HG02678 (cell line): Measurements from ENCODE around the gene SMIM1.
A peak's percentile ranks its signal among the peaks of the same experiment; 100 is the strongest.
"Not testable (repeated sequence)": the region's sequence is repeated elsewhere in the genome, so short reads cannot be mapped to it uniquely, and the experiment has no call there.

Experiments
- ATAC-seq: cut with Tn5 transposase; IDR thresholded peaks from one replicate; pipeline ENCODE4 v1.9.1; 2021; ENCODE audit warnings: mild to moderate bottlenecking, moderate library complexity; ENCODE audit not compliant: unreplicated experiment

The SMIM1 gene

GRCh38 chr1:3736131-3736561 lies 36.4 kb upstream of the SMIM1 start:
- ATAC-seq: no peak

- ATAC-seq: no peak
Measured at GRCh38 chr1:3736708-3737107, 35.8 kb upstream of the SMIM1 start.

DNA sequence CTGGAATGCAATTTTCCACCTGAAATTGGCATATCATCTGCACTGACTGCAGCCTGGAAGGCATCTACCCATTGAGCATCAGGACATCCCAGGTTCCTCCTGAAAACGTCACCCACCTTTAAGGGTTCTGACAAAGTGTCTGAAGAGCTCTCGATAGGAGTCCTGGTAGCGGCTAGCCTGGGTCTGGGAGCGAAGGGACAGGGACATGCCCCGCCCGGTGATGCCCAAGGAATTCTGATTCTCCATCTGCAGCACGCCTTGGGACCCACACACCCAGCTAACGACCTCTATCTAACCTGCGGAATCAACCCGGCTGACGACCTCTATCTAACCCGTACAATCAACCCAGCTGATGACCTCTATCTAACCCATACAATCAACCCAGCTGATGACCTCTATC lies 33.6 kb upstream of the SMIM1 start:
- ATAC-seq: no peak

- no peak for ATAC-seq
Measured at GRCh38 chr1:3740042-3740441, 32.5 kb upstream of the SMIM1 start.

GRCh38 chr1:3740752-3741151 lies 31.8 kb upstream of the SMIM1 start:
- no peak for ATAC-seq

- no peak for ATAC-seq
Measured at GRCh38 chr1:3741566-3742438, 30.7 kb upstream of the SMIM1 start.

- no peak for ATAC-seq
Measured at GRCh38 chr1:3742439-3743298, 29.9 kb upstream of the SMIM1 start.

- ATAC-seq: no peak
Measured at GRCh38 chr1:3743421-3743820, 29.1 kb upstream of the SMIM1 start.

- no peak for ATAC-seq
Measured at GRCh38 chr1:3743826-3744225, 28.7 kb upstream of the SMIM1 start.

DNA sequence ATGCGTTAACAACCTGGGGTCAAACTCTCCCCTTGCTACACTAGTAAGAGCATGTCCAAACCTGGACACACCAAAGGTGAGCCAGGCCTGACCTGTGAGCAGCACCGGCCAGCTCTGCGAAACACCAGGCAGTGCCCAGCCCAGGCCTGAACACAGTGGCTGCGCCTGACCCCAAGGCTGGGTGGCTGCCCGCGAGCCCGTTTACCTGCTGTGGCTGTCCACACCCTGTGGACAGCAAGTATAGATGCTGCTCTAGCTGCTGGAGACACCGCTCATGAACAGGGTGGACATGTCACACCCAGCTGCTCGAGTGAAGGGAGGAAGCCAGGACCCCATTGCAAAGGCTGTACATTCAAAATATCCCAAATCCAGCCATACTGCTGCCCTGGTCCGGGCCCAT lies 27.9 kb upstream of the SMIM1 start:
- ATAC-seq: no peak

DNA sequence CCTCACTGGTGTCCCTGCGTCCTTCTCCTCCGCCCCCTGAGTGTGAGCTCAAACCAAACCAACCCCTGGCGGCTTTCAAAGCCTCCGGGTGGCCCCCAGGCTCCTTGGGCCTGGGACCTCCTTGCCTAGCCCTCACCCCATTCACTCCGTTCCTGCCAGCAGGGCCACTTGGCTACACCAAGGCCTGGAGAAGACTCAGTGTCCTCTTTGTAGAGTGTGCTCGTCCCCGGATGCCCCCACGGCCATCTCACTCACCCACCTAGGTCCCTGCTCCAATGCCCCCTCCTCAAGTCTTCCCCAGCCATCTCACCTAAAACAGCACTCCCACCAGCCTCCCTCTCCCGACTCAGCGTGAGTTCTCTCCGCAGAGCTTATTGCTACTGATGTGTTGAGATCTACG lies 27.5 kb upstream of the SMIM1 start:
- no peak for ATAC-seq

- no peak for ATAC-seq
Measured at GRCh38 chr1:3745590-3746381, 26.8 kb upstream of the SMIM1 start.

DNA sequence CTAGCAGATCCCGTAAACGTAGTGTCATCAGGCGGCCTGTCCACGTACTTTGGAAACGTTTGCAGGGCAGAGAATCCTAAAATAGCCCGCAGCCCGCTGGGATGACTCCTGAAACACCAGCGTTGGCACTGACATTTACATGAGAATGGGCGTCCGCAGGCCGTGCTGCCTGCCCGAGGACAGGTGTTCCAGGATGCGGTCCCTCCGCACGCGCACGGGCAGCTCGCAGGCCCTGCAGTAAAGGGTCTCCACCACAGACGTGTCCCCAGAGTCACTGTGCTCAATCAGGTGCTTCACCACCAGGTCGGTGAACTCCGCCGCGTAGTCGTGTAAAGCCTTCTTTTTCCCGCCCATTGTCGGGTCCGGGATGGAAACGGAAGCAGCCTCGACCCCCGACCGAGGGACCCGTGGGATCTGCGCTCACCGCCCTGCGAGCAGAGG lies 26.1 kb upstream of the SMIM1 start:
- ATAC-seq: no peak

DNA sequence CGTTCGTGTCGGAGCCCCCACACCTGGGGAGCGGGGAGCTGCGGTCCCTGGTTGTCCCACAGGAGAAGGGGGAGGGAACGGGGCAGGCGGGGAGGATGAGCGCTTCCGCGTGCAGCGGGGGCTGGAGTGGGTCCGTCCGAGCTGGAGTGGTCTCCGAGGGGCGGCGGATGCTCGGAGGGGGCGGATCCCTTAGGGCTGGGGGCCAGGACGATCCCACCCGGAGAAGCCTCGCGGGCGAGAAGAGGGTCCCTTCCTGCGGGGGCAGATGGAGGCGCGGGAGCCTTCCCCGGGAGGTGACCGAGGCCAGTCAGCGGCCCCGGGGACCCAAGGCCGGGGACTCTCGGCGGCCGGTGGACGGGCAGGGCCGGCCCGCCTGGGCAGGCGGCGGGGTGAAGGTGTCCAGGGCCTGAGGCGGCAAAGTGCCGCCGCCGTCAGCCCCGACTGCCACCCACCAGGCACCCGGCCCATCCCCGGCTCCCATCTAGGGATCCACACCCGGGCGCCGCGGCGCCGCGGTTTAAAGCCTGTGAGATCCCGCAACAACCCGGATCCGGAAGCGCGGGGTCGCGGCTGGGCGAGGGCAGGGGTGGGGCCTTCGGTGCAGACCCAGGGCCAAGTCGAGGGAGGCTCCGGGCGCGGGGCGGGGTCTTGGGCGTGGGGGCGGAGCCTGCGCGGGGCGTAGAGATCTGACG lies 25.6 kb upstream of the SMIM1 start:
- ATAC-seq: peak; percentile 92

- no peak for ATAC-seq
Measured at GRCh38 chr1:3747522-3747848, 25.1 kb upstream of the SMIM1 start.

- ATAC-seq: no peak
Measured at GRCh38 chr1:3747903-3748302, 24.6 kb upstream of the SMIM1 start.

DNA sequence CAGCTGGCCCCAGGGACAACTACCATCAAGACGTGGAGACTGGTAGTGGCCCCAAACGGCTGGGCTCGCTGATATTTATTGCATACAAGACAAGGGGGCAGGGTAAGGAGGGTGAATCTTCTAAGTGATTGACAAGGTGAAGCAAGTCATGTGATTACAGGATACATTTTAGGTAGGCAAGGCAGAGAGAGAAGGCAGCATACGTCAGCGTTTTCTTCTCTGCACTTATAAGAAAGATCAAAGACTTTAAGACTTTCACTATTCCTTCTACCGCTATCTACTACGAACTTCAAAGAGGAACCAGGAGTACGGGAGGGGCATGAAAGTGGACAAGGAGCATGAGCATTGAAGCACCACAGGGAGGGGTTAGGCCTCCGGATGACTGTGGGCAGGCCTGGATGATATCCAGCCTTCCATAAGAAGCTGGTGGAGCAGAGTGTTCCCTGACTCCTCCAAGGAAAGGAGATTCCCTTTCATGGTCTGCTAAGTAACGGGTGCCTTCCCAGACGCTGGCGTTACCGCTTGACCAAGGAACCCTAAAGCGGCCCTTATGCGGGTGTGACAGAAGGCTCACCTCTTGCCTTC lies 24.1 kb upstream of the SMIM1 start:
- ATAC-seq: not testable (repeated sequence)

DNA sequence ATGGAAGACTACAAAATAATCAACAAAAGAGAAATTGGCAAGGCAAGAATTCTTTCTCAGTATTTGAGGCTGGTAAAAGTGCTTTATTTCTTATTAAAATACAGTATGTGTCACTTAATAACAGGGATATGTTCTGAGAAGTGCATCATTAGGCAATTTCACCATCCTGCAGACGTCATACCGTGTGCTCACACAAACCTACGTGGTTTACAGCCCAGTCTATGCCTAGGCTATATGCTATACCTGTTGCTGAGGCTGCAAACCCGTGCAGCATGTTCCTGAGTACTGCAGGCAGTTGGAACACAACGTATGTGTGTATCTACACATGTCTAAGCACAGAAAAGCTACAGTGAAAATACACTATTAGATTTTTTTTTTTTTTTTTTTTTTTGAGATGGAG lies 23.0 kb upstream of the SMIM1 start:
- ATAC-seq: no peak

GRCh38 chr1:3750741-3751140 lies 21.8 kb upstream of the SMIM1 start:
- no peak for ATAC-seq

- ATAC-seq: no peak
Measured at GRCh38 chr1:3752400-3752945, 20.1 kb upstream of the SMIM1 start, which contains the start of gene CCDC27. CCDC27 (plus strand) TSS chr1:3752450; CDS start chr1:3752482, 32 bp downstream.
